Measurements from ENCODE around the gene CEP126.

DNA sequence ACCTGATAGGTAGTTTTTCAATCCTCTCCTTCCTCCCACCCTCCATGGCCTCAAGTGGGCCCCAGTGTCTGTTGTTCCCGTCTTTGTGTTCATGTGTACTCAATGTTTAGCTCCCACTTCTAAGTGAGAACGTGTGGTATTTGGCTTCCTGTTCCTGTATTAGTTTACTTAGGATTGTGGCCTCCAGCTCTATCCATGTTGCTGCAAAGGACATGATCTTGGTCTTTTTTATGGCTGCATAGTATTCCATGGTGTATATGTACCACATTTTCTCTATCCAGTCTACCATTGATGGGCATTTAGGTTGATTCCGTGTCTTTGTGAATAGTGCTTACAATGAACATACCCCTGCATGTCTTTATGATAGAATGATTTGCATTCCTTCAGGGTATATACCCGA, 78.4 kb downstream of the CEP126 start:
- TF ChIP-seq TAF1 (IDR thresholded peaks at IDR 0.05; ENCODE audit: borderline replicate concordance, low read depth, low read length), result no peak
- TF ChIP-seq POLR2A (IDR thresholded peaks at IDR 0.05; ENCODE audit: low read depth, low read length), result no peak
- no peak for TF ChIP-seq POLR2AphosphoS5 (IDR thresholded peaks at IDR 0.05; ENCODE audit: low read depth, low read length)

Data from GM12892 (cell line).